GM18858 (cell line): ENCODE results near the gene RAB10.

Experiments used
- ATAC-seq: cut with Tn5 transposase; IDR thresholded peaks from one replicate; pipeline ENCODE4 v1.9.1; 2021; ENCODE audit not compliant: unreplicated experiment

RAB10 gene

GRCh38 chr2:26175466-26176278 is 141.8 kb downstream of the RAB10 start:
- no peak for ATAC-seq

GRCh38 chr2:26176279-26176615 is 142.4 kb downstream of the RAB10 start:
- no peak for ATAC-seq

DNA sequence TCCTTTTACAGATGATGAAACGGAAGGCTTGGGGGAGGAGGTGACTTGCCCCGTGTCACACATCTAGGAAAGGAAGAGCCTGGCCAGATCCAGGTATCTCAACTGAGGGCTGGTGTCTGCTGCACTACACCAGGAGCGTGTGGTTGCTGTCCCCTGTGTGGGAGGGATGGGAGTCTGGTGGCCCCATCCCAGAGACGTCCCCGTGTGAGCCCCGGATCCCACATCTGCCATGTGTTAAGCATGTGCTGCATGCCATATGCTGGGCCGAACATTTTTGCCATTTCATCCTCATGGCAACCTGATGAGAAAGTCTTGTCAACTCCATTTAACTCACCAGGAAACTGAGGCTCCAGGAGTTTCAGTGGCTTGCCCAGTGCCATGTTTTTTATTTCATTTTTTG is 143.2 kb downstream of the RAB10 start:
- ATAC-seq: no peak

DNA sequence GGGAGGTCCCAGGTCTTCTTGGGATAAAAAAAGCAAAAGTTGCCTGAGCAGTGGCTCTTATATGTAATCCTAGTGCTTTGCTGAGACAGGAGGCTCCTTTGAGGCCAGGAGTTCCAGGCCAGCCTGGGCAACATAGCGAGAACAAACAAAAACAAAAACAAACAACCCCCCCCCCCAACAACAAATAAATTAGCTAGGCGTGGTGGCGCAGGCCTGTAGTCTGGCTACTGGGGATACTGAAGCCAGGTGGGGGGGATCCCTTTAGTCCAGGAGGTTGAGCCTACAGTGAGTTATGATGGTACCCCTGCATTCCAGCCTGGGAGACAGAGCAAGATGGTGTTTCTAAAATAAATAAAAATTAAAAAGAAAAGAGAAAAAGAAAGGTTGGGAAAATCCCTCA is 144.4 kb downstream of the RAB10 start:
- no peak for ATAC-seq

GRCh38 chr2:26178746-26179436 is 145.0 kb downstream of the RAB10 start:
- ATAC-seq: no peak

GRCh38 chr2:26179446-26179913 is 145.6 kb downstream of the RAB10 start:
- ATAC-seq: no peak

- ATAC-seq: no peak
These were observed 148.6 kb downstream of the RAB10 start for GRCh38 chr2:26182441-26182840.

GRCh38 chr2:26182887-26183630 is 149.2 kb downstream of the RAB10 start:
- no peak for ATAC-seq

DNA sequence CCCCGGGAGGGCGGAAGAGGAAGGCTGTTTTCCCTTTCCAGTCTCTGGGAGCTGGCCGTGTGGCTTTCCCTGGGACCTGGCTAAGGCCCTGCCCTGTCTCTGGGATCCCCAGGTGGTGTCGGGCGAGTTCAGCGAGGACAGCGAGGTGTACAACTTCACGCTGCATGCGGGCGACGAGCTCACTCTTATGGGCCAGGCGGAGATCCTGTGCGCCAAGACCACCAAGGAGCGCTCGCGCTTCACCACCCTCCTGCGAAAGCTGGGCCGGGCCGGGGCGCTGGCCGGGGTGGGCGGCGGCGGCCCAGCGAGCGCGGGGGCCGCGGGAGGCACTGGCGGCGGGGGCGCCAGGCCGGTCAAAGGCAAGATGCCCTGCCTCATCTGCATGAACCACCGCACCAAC is 150.2 kb downstream of the RAB10 start:
- no peak for ATAC-seq

- ATAC-seq: peak; percentile 68
These were observed 150.8 kb downstream of the RAB10 start for GRCh38 chr2:26184555-26185303.

DNA sequence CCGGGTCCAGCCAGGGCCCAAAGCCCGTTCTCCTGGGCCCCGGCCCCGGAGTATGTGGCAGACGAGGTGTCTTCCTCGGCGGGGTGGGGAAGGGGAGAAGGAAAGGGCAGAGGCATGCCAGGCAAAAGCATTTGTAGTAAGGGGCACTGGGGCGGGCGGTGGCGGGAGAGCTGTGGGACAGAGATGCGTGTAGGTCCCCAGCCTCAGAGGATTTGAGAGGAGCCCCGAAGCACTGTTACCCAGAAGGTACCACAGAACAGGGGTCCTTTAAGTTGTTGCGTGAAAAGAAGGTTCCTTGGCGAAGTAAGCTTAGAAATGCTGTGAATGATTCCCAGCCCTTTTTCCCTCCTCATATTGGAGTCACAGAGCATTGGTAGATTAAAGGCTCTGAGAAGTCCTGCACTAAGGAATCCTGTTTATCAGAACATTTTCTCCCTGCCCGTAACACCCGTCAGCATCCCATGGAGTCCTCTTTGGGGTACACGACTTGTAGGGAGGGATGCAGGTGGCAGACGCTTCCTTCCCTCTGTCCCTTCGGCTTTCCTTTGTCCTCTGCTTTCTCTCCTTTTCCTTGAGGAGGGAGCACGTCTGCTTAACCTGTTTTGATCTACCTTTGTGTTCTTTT is 151.5 kb downstream of the RAB10 start:
- ATAC-seq: no peak

- ATAC-seq: no peak
These were observed 152.3 kb downstream of the RAB10 start for GRCh38 chr2:26185954-26186770.
